ENCODE measurements around the gene ARF4. TPM values are rescaled to one million over a fixed set of nuclear protein-coding genes. Genes with fewer than 3 reads are reported as not detected.

ARF4 gene
- total RNA-seq, 1 donor from 2014 or later = 66.4 TPM

GRCh38 chr3:57587905-57588304 is 9.2 kb downstream of the ARF4 start:
- ATAC-seq = no peak
- intact Hi-C loops (cut with DNase I) = no loop called here
- no peak for DNase-seq (ENCODE audit: missing footprints)

- DNase-seq (ENCODE audit: missing footprints) (no peak), ATAC-seq (no peak)
- intact Hi-C loops (cut with DNase I) = no loop called here
Observed at GRCh38 chr3:57586778-57587177, 10.4 kb downstream of the ARF4 start.

GRCh38 chr3:57583544-57583943 is 13.6 kb downstream of the ARF4 start:
- ATAC-seq = no peak
- no peak for DNase-seq (ENCODE audit: missing footprints)
- intact Hi-C loops (cut with DNase I) = no loop called here

- ATAC-seq (no peak), DNase-seq (ENCODE audit: missing footprints) (no peak)
- intact Hi-C loops (cut with DNase I) = no loop called here
Observed at GRCh38 chr3:57582474-57583168, 14.5 kb downstream of the ARF4 start.

- intact Hi-C loops (cut with DNase I) = no loop called here
- ATAC-seq (no peak), DNase-seq (ENCODE audit: missing footprints) (no peak)
Observed at GRCh38 chr3:57577801-57578200, 19.3 kb downstream of the ARF4 start.

GRCh38 chr3:57575966-57576626 is 21.0 kb downstream of the ARF4 start:
- intact Hi-C loops (cut with DNase I) = no loop called here
- DNase-seq (ENCODE audit: missing footprints) (no peak), ATAC-seq (no peak)

- ATAC-seq (no peak), DNase-seq (ENCODE audit: missing footprints) (no peak)
- intact Hi-C loops (cut with DNase I) = no loop called here
Observed at GRCh38 chr3:57572096-57572495, 25.0 kb downstream of the ARF4 start.

- no peak for DNase-seq (ENCODE audit: missing footprints)
- no peak for ATAC-seq
- intact Hi-C loops (cut with DNase I) = no loop called here
Observed at GRCh38 chr3:57570878-57571277, 26.3 kb downstream of the ARF4 start.

GRCh38 chr3:57569859-57570450 is 27.2 kb downstream of the ARF4 start:
- intact Hi-C loops (cut with DNase I) = no loop called here
- DNase-seq (ENCODE audit: missing footprints) (no peak), ATAC-seq (no peak)

GRCh38 chr3:57559526-57559925 is 37.6 kb downstream of the ARF4 start:
- intact Hi-C loops (cut with DNase I) = no loop called here
- DNase-seq (ENCODE audit: missing footprints) = no peak
- ATAC-seq = no peak

- ATAC-seq (no peak), DNase-seq (ENCODE audit: missing footprints) (no peak)
- intact Hi-C loops (cut with DNase I) = loop anchor here (2.0 kb wide), 1 partner anchor 40 kb away; the partner anchor contains the start of gene ARF4
Observed at GRCh38 chr3:57557085-57557537, 40.0 kb downstream of the ARF4 start.

GRCh38 chr3:57556459-57557084 is 40.6 kb downstream of the ARF4 start:
- DNase-seq (ENCODE audit: missing footprints) = no peak
- intact Hi-C loops (cut with DNase I) = loop anchor here (2.0 kb wide), 1 partner anchor 40 kb away; the partner anchor contains the start of gene ARF4
- peak; percentile 56 for ATAC-seq

- intact Hi-C loops (cut with DNase I) = loop anchor here (2.0 kb wide), 1 partner anchor 41 kb away; the partner anchor contains the start of gene ARF4
- DNase-seq (ENCODE audit: missing footprints) = peak; percentile 94
- peak; percentile 95 for ATAC-seq
Observed at GRCh38 chr3:57555738-57556458, 41.2 kb downstream of the ARF4 start, which contains the start of gene PDE12. PDE12 (plus strand) TSS chr3:57556274; CDS start chr3:57556380, 106 bp downstream.

- intact Hi-C loops (cut with DNase I) = no loop called here
- ATAC-seq = no peak
Observed at GRCh38 chr3:57555306-57555705, 41.8 kb downstream of the ARF4 start.

GRCh38 chr3:57546616-57547015 is 50.5 kb downstream of the ARF4 start:
- intact Hi-C loops (cut with DNase I) = no loop called here
- no peak for DNase-seq (ENCODE audit: missing footprints)
- no peak for ATAC-seq

More at GRCh38 chr3:57555306-57555705, 41.8 kb downstream of the ARF4 start:
- DNase-seq (ENCODE audit: missing footprints) = no peak

GRCh38 chr3:57545636-57546268 is 51.4 kb downstream of the ARF4 start:
- DNase-seq (ENCODE audit: missing footprints) (no peak), ATAC-seq (peak; percentile 56)
- intact Hi-C loops (cut with DNase I) = no loop called here

GRCh38 chr3:57544181-57545125 is 52.7 kb downstream of the ARF4 start, which contains the start of gene DNAH12:
DNAH12 (minus strand) TSS chr3:57544344; CDS start chr3:57542870, 1,474 bp downstream.
- intact Hi-C loops (cut with DNase I) = no loop called here
- no peak for ATAC-seq

More at GRCh38 chr3:57544181-57545125, 52.7 kb downstream of the ARF4 start, which contains the start of gene DNAH12:
- DNase-seq (ENCODE audit: missing footprints) = no peak

Measured in Right ventricle myocardium inferior (tissue), 1 donor.